ENCODE measurements around the gene KIAA1210. TPM values are rescaled to one million over a fixed set of nuclear protein-coding genes. Genes with fewer than 3 reads are reported as not detected.

Gene KIAA1210
- polyA plus RNA-seq, 3 donors = 1.7 to 2.1 (median 1.7) TPM

GRCh38 chrX:119101168-119101567 lies 26.4 kb downstream of the KIAA1210 start:
- DNase-seq (ENCODE audit: extremely low read depth in 1 of 11, low read depth in 9 of 11, low spot score in 4 of 11) = no peak

GRCh38 chrX:119095936-119096335 lies 31.7 kb downstream of the KIAA1210 start:
- no peak for DNase-seq (ENCODE audit: extremely low read depth in 1 of 11, low read depth in 9 of 11, low spot score in 4 of 11)

DNA sequence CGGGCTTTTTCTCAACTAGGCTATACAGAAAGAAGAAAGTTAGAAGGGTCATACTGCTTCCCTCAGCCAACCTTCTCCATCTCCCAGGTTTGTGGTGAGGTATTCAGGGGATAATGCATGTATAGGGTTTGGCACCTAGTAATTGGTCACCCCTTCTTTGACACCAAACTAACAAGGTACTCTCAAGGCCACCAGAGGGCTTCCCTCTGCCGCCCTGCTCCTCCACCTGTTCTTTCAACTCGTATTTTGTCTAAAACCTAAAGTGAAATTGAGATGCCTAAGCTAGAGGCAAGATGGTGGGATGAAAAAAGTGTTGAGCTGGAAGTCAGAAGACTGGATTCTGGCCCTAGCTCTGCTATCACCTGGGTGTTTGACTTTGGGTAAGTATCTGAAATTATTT lies 32.8 kb downstream of the KIAA1210 start:
- DNase-seq (ENCODE audit: extremely low read depth in 1 of 11, low read depth in 9 of 11, low spot score in 4 of 11) = no peak

DNA sequence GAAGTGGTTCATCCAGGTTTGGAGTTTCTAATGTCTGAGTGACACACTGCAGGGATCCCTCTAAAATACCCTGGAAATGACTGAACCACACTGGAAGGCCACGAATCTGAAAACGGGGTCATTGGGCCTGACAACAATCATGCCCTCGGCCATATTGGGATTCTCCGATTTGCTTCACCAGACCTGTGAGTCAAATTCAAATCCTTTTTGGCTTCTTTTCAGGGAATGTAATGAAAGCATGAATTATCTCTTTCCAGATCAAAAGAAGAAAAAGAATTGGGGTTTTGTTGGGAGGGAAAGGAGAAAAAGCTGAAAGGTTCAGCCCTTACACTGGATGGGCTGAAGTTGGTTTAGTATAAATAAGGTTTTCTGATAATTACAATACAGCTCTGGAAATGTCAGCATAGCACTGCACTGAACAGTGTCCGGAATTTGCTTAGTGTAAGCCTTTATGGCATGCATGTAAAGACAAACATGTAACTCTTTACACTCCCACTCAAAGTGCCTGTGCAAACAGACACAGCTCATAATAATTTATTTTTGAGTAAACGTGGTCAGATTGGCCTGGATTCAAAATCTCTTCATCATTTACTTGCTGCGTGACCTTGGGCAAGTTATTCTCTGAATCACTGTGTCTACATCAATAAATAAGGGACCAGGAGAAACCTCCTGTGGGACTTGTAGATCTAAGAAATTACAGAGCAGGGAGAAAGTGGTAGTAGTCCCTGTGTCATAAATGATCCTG lies 33.4 kb downstream of the KIAA1210 start:
- DNase-seq (ENCODE audit: extremely low read depth in 1 of 11, low read depth in 9 of 11, low spot score in 4 of 11) = no peak

GRCh38 chrX:119090627-119091026 lies 37.0 kb downstream of the KIAA1210 start:
- DNase-seq (ENCODE audit: extremely low read depth in 1 of 11, low read depth in 9 of 11, low spot score in 4 of 11) = no peak

GRCh38 chrX:119089619-119090018 lies 38.0 kb downstream of the KIAA1210 start:
- DNase-seq (ENCODE audit: extremely low read depth in 1 of 11, low read depth in 9 of 11, low spot score in 4 of 11) = no peak

GRCh38 chrX:119087121-119087520 lies 40.5 kb downstream of the KIAA1210 start:
- no peak for DNase-seq (ENCODE audit: extremely low read depth in 1 of 11, low read depth in 9 of 11, low spot score in 4 of 11)

DNA sequence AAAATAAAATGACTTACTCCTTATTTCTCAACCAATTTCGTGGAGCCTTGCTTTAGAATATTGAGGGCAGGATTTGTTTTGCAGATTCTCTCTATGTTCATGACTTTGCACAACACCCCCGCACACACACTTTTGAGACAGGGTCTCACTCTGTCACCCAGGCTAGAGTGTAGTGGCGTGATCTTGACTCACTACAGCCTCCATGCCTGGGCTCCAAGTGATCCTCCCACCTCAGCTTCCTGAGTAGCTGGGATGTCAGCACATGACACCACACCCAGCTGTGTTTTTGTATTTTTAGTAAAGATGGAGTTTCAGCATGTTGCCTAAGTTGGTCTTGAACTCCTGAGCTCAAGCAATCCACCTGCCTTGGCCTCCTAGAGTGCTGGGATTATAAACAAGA lies 42.8 kb downstream of the KIAA1210 start:
- DNase-seq (ENCODE audit: extremely low read depth in 1 of 11, low read depth in 9 of 11, low spot score in 4 of 11) = no peak

- no peak for DNase-seq (ENCODE audit: extremely low read depth in 1 of 11, low read depth in 9 of 11, low spot score in 4 of 11)
Observed at GRCh38 chrX:119082278-119082677, 45.3 kb downstream of the KIAA1210 start.

DNA sequence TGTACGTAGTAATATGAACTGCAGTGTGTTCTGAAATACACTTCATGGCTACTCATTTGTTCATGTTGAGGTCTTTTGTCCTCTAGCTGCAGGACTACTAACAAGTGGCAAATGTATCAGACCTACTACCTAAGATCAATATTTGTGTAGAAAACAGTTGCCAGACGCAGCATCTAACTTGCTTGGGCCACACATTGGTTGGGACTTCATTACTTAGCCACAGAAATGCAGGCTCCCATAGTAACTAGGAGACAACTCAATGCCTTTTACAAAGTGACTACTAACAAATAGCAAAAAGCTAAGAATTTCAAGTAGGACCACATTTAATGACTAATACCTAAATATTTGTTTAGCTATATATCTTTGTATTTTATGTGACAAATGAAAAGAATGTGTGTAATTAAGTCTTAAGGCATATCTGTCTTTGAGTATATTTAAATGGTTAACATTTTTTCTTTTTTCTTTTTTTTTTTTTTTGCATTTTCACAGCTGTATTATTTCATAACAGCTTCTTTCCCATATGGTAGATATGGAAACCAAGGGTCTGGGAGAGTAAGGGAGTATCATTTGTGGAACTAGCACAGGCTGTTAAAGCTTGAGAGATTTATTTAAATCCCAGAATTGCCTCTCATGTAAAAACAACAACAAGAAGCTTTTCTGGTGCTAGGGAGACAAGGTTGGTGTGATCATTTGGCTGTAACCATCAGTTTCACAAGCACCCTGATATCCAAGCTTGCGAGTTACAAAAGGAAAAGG lies 52.2 kb downstream of the KIAA1210 start:
- no peak for DNase-seq (ENCODE audit: extremely low read depth in 1 of 11, low read depth in 9 of 11, low spot score in 4 of 11)

DNA sequence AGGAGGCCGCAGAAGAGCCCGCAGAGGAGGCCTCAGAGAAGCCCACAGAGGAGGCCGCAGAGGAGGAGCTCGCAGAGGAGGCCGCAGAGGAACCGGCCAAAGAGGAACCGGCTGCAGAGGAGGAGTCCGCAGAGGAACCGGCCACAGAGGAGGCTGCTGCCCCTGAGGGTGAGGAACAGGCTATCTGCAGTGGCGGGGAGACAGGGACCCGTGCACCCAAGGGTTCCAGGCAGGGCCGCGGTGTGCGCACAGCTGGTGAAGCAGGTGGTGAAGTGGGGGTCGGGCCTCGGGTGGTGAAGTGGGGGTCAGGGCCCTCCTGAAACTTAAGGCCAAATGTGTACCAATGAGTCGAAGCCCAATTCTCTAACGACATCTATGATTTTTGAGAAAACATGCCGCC lies 53.7 kb downstream of the KIAA1210 start:
- no peak for DNase-seq (ENCODE audit: extremely low read depth in 1 of 11, low read depth in 9 of 11, low spot score in 4 of 11)

- DNase-seq (ENCODE audit: extremely low read depth in 1 of 11, low read depth in 9 of 11, low spot score in 4 of 11) = no peak
Observed at GRCh38 chrX:119073200-119073905, 54.3 kb downstream of the KIAA1210 start.

GRCh38 chrX:119072744-119073143 lies 54.9 kb downstream of the KIAA1210 start, which contains the start of gene CT47C1:
CT47C1 (plus strand) TSS chrX:119072993; CDS start chrX:119073226, 233 bp downstream.
- DNase-seq (ENCODE audit: extremely low read depth in 1 of 11, low read depth in 9 of 11, low spot score in 4 of 11) = no peak

GRCh38 chrX:119071381-119071780 lies 56.2 kb downstream of the KIAA1210 start:
- DNase-seq (ENCODE audit: extremely low read depth in 1 of 11, low read depth in 9 of 11, low spot score in 4 of 11) = no peak

DNA sequence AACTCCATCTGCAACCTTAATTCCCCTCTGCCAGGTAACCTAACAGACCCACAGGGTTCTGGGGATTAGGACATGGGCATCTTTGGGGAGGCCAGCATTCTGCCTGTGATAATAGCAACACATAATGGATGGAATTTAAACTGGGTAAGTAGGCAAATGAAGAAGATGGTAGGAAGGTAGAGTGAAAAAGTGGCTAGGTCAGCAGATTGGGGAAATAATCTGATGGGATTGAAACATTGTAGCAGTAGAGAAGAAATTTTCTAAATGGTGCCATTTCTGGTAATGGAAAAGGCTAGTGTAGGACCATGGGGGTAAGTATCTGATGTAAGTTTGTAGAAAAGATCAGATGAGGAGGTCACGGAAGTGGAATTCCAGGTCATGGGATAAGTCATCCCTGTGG lies 57.9 kb downstream of the KIAA1210 start:
- no peak for DNase-seq (ENCODE audit: extremely low read depth in 1 of 11, low read depth in 9 of 11, low spot score in 4 of 11)

GRCh38 chrX:119069128-119069527 lies 58.5 kb downstream of the KIAA1210 start:
- no peak for DNase-seq (ENCODE audit: extremely low read depth in 1 of 11, low read depth in 9 of 11, low spot score in 4 of 11)

DNA sequence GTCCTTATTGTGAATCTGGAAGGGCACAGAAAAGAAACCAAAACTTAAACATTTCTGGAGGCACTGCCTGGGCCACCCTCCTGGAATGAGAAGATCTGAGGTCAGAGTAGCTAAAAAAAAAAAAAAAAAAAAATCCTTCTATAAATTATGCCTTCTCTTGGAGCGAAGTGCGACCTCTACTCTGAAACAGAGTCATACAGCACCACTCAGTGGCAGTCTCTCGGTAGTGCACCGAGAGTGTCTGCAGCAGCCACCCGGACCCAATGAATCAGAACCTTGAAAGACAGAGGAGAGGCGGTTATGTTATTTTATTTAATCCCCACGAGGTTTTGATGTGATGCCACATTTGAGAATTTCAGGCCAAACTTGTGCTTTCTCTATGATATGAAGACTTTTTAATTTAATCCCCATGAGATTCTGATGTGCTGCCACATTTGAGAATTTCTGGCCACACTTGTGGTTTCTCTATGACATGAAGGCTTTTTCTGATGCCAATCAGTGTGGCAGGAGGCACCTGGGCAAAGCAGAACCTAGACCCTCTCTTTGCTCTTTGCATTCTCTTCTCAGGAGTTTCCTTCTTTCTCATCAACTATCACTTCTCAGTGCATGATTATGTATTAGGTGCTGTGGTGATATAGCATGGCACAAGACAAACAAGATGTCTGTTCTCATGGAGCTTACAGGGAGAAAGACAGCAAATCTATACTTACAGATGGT lies 60.4 kb downstream of the KIAA1210 start:
- DNase-seq (ENCODE audit: extremely low read depth in 1 of 11, low read depth in 9 of 11, low spot score in 4 of 11) = peak in 7 of 11 donors; percentile 17 to 42 (median 26)

GRCh38 chrX:119063428-119063827 lies 64.2 kb downstream of the KIAA1210 start:
- no peak for DNase-seq (ENCODE audit: extremely low read depth in 1 of 11, low read depth in 9 of 11, low spot score in 4 of 11)

DNA sequence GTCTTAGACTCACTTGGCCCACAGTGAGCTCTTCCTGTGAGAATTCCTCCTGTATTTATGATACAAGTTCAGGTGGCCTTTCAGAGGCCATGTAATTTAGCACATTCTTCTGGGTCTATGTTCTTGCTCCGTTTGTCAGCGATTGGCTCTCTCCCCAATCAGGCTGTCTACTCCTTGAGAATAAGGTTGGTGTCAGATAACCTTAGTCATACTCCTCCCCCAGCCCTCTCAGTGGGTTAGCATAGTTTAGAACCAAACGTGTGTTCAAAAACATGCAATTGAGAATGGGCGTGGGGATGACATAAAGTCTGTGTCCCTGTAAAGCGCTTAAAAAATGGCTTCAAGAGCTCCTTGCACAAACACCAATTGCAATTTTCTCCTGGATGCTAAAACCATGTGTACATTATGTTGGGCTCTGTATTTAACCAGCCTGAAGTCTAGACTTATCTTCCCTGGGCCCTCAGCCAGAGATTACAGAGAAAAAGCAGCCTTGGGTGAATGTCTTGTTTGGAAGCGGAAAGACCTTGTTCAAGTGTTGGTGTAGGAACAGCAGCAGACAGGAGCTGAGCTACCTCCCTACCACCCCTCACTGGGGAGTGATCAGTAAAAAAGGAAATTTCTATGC lies 64.8 kb downstream of the KIAA1210 start:
- DNase-seq (ENCODE audit: extremely low read depth in 1 of 11, low read depth in 9 of 11, low spot score in 4 of 11) = no peak
